GM23248 (cell line): ENCODE results near the gene KRT82.

Experiments used
- EZH2 ChIP-seq: fragments of 200-600 bp; sonication (generic); IDR thresholded peaks from 2 replicates; pipeline ENCODE4 v1.6.1; 2018; ENCODE audit warnings: antibody characterized with exemption, mild to moderate bottlenecking; ENCODE audit not compliant: insufficient read depth, poor library complexity, severe bottlenecking
- EZH2phosphoT487 ChIP-seq: fragments of 200-600 bp; sonication (generic); IDR thresholded peaks from 2 replicates; pipeline ENCODE4 v1.6.1; 2018; ENCODE audit warnings: antibody characterized with exemption, moderate library complexity, mild to moderate bottlenecking, low read depth; ENCODE audit not compliant: insufficient read depth

DNA sequence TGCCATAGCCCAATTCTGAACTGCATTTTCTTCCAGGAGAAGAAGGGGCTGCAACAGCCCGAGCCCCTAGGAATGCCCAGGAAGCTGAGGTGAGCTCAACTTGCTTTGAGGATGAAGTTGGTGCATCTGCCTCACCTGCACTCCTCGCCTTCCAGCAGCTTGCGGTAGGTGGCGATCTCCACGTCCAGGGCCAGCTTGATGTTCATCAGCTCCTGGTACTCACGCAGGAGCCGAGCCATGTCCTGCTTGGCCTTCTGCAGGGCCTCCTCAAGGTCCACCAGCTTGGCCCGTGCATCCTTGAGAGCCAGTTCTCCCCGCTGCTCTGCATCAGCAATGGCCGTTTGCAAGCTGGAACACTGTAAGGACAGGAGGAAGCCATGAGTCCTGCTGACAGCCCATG, 22.0 kb upstream of the KRT82 start:
- TF ChIP-seq EZH2phosphoT487 (no peak), EZH2 (no peak)
